ENCODE measurements around the gene CEBPZ. TPM values are rescaled to one million over a fixed set of nuclear protein-coding genes. Genes with fewer than 3 reads are reported as not detected.
"Not testable (repeated sequence)": the region's sequence is repeated elsewhere in the genome, so short reads cannot be mapped to it uniquely, and the experiment has no call there.

The CEBPZ gene
- total RNA-seq, 1 donor: 64.3 TPM

- TF ChIP-seq CTCF (IDR thresholded peaks at IDR 0.05; ENCODE audit: insufficient read depth, low read length): no peak
- H3K4me3 ChIP-seq (ENCODE audit: low read depth, low read length): no peak overlapping the region
- no peak for DNase-seq (ENCODE audit: low read depth)
These were observed 27.7 kb downstream of the CEBPZ start for GRCh38 chr2:37203708-37204107.

- no peak for DNase-seq (ENCODE audit: low read depth)
- no peak for TF ChIP-seq CTCF (IDR thresholded peaks at IDR 0.05; ENCODE audit: insufficient read depth, low read length)
- no peak overlapping the region for H3K4me3 ChIP-seq (ENCODE audit: low read depth, low read length)
These were observed 29.6 kb downstream of the CEBPZ start for GRCh38 chr2:37201766-37202165.

GRCh38 chr2:37201208-37201607, 30.2 kb downstream of the CEBPZ start:
- no peak for TF ChIP-seq CTCF (IDR thresholded peaks at IDR 0.05; ENCODE audit: insufficient read depth, low read length)
- H3K4me3 ChIP-seq (ENCODE audit: low read depth, low read length): no peak overlapping the region
- DNase-seq (ENCODE audit: low read depth): no peak

DNA sequence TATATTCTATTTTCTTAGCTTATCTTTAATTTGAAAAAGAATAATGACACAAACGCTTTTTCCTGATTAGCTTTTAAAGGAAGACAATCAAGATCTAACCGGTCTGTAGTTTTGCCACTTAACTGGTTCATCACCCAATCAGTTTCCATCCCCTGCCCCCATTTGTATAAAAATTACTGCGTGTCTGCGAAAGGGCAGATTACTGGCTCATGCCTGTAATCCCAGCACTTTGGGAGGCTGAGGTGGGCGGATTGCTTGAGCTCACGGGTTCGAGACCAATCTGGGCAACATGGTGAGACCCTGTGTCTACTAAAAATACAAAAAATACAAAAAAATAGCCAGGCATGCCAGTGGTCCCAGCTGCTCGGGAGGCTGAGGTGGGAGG, 32.7 kb downstream of the CEBPZ start:
- no peak for TF ChIP-seq CTCF (IDR thresholded peaks at IDR 0.05; ENCODE audit: insufficient read depth, low read length)
- no peak overlapping the region for H3K4me3 ChIP-seq (ENCODE audit: low read depth, low read length)
- DNase-seq (ENCODE audit: low read depth): no peak

DNA sequence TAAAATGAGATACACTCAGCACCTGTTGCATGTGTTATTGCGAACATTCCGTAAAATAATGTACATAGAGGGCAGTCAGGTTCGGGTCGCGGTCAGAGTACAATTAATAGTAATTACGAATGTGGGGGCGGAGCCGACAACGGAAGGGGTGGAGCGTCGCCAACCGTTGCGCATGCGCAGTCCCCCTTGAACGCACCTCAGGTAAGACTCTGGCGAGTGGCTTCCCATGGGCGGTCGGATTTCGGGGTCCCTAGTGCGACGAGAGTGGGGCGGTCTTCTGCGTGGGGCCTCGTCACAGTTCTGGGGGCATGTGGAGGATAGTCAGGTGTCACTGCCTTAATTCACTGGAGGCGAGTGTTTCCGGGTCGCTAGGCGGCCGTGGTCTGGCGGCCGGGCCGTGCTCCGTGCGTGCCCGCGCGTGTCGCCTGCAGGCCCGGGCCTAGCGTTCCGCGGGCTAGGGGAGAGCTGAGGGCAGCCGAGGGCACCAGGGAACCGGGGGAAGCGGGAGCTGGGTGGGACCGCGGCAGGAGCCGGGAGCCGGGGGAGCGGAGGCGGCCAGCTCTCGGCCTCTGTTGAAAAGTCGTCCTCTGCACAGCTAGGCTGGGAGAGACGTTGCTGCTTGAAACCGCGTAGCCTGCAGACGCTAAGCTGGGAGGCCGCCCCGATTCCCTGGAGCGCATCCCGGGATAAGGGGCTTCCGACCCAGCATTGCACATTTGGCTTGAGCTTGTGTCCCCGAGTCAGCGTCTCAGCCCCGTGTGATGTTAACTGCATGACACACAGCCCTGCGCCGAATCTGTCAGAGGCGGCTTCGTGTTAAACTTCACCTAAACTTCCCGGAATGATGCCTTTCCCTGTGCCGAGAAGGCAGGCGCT, 34.8 kb downstream of the CEBPZ start, which contains the start of gene CEBPZOS:
Gene CEBPZOS (plus strand): TSS at position 177 of the 876 bp plus-strand sequence. CDS start 3,209 bp downstream, outside the sequence.
- peak within 1 kb of the TSS; percentile 90 for H3K4me3 ChIP-seq (ENCODE audit: low read depth, low read length)
- peak; percentile 83 for DNase-seq (ENCODE audit: low read depth)
- no peak for TF ChIP-seq CTCF (IDR thresholded peaks at IDR 0.05; ENCODE audit: insufficient read depth, low read length)

DNA sequence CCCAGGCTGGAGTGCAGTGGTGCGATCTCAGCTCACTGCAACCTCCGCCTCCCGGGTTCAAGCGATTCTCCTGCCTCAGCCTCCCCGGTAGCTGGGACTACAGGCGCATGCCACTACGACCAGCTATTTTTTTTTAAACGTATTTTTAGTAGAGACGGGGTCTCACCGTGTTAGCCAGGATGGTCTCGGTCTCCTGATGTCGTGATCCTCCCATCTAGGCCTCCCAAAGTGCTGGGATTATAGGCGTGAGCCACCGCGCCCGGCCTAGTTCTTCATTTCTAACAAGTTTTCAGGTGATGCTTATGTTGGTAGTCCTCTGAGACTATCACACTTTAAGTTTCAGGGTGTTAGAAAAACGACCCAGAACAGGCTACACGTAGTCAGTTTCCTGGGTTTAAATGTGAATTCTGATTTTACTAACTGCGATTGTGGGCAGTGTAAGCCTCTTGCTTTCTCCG, 35.5 kb downstream of the CEBPZ start:
- peak overlapping the region; percentile 90 for H3K4me3 ChIP-seq (ENCODE audit: low read depth, low read length)
- DNase-seq (ENCODE audit: low read depth): not testable (repeated sequence)

DNA sequence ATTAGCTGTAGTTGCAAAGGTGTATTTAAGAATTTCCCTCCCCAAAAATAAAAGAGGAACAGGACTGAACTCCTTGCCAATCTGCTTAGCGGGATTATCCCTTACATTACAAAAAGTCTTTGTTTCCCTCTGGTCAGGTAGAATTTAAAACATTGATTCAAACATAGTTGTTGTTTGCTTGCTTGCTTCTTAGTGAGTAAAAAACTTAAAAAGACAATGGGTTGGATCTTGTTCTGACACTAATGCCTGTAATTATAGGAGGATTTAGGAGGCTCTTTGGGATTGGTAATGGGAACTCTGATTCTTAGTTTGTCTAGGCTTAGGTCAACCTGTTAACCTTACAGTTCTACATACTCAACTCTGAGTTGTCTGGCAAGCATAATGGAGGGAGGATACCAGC, 38.8 kb downstream of the CEBPZ start:
- no peak for TF ChIP-seq CTCF (IDR thresholded peaks at IDR 0.05; ENCODE audit: insufficient read depth, low read length)
- DNase-seq (ENCODE audit: low read depth): no peak
- no peak overlapping the region for H3K4me3 ChIP-seq (ENCODE audit: low read depth, low read length)
